Raji (cell line): ENCODE data around the gene TMEM244.

ENCODE experiments used
- POLR2A ChIP-seq: IDR thresholded peaks from 2 replicates; pipeline ENCODE4 v1.6.1; 2011; ENCODE audit warnings: low read depth, low read length, control low read depth; ENCODE audit not compliant: insufficient read depth

TMEM244 gene, protein sequence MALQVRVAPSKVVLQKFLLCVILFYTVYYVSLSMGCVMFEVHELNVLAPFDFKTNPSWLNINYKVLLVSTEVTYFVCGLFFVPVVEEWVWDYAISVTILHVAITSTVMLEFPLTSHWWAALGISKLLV

DNA sequence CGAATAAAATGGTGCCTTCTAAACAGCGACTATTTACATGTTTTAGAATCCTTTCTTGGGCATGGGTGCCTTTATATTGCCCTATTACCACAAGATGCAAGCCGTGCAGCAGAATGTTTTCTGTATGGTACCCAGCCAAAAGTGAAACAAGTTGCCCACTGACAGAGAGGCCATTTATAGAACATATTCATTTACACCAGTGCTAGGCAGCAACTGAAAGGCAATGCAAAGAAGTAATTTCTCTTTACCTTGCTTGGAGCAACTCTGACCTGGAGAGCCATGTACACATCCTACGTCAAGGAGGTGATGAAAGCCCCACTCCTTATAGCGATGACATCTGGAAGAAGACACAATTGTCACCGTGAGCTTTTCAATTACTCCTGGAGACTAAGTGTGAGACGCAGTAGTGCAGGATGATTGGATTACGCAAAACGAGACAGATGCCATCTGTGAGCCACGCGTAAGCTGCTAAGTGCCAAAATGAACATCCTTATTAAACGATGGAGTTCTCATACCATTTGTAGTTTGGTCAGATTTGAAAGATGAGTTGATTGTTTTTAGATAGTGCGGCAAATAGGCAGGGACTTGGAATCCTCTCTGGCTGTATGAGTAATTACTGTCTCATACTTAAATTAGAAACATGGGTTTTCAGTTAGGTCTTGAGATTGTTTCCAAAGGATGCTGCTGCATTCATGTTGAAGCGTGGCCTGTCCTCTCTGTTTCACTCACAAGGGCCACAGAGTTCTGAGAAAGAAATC, at the start of gene TMEM244:
TSS of gene TMEM244 (minus strand) at position 408 of the 758 bp plus-strand sequence. CDS start at position 281, 127 bp downstream.
- TF ChIP-seq POLR2A = no peak

DNA sequence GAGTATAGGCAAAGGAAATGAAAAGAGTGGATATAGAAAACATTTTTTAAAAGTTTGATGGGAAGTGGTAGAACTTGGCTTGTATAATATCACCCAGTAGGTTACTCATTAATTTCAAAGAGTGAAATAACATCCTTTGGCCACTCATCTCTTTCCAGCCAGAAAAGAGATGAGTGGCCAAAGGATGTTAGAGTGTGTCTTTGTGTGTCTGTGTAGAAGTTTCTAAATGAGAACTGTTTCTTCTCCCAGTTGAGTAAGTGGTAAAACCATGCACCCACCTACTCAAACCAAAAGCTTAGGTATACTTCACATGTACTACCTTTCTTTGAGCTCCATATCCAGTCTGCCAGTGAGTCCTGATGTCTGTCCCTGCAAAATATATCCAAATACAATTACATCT, 47.7 kb upstream of the TMEM244 start:
- no peak for TF ChIP-seq POLR2A

DNA sequence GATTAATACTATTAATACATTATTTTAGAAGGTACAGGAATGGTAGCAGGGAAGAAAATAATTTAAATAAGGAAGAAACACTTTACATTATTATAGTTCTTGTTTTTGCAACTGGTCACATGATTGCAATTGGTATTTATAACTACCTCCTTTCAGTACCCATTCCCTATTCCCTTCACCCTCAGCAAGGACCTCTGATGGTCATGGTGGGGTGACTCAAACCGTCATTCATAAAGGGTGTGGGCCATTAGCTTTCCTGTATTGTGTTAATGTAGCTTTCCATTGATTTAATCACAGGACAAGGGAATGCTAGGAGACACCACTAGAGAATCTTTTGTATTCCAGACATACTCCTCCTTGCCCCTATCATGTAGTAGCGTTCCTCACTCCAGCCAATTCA, 47.2 kb upstream of the TMEM244 start:
- TF ChIP-seq POLR2A = no peak

DNA sequence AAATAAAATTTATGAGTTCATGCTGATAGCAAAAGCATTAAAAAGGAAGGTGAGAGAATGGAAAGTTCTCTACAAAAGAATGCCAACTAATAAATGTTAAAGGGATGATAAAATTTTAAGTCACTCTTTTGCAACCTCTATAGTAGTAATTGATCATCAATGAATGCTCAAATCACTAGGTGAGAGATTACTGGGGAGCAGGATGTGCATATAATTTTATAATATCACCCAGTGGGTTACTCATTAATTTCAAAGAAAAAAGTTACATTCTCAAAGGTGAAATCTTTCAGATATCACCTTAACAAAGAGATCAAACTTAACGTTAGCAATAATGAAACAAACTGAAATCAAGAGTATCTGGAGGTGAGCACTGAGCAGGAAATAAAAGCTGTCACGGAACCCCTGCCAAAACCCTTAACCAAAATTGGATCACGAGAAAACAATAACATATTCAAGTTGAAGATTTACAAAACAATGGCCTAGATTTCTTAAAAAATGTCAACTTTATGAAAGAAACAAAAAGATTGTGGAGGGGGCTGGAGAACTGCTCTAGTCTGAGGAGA, 45.5 kb upstream of the TMEM244 start:
- TF ChIP-seq POLR2A = no peak

DNA sequence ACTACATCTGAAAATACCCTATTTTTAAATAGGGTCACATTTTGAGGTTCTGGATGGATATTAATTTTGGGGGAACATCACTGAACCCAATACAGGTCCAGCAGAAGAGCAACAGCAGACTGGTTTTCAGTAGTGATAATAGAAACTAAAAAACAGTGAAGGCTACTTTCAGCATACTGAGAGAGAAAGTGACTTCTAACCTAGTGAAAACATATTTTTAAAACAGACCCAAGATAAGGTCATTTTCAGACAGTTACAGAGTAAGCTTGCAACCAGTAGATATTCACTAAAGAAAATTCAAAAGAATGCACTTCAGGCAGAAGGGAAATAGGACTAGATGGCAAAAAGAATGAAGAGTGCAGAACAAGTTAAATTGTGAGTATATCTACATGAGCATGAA, 42.0 kb upstream of the TMEM244 start:
- TF ChIP-seq POLR2A = no peak

DNA sequence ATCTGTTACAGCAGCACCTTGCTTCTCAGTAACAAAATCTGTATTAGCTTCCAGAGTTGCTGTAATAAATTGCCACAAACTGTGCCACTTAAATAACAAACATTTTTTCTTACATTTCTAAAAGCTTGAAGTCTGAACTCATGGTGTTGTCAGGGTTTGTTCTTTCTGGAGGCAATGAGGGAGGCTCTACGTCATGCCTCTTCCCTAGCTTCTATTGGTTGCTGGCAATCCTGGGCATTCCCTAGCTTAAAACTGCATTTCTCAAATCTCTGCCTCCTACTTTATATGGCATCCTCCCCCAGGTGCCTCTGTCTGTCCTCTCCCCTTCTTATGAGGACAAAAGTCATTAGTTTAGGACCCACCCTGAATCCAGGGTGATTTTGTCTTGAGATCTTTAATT, 41.6 kb upstream of the TMEM244 start:
- TF ChIP-seq POLR2A = no peak

DNA sequence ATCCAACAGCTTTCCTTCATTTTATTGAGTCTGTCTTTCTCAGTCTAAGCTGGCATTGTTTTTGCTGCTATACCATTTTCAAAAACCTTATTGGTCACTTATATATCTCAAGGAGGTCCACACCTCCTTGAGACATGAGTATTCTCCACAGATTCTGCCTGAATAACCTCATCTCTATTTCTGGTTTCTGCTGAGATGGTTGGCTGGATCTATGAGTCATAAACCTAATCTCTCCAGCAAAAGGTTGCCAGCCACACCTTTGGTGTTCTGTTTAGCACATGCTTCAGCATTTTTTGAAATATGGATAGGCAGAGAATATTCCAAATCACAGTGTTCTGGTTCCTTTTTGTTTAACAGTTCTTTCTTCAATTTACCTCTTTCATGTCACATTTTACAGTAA, 40.8 kb upstream of the TMEM244 start:
- no peak for TF ChIP-seq POLR2A

DNA sequence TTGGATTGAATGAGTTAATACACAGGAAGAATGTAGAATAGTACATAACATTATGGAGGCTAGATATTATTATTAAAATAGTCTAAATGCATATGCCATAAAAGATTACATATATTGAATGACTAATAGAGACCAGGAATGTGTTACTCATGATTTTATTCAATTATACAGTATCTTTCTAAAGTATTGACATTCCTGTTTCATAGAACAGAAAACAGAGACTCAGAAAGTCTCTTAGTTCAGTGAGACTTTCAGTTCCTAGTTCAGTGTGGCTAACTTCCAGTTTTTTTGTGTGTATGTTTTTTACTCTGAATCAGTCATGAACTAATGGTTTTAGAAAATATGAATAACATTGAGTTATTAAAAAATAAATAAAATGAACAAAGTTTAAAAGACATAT, 34.6 kb upstream of the TMEM244 start:
- no peak for TF ChIP-seq POLR2A

DNA sequence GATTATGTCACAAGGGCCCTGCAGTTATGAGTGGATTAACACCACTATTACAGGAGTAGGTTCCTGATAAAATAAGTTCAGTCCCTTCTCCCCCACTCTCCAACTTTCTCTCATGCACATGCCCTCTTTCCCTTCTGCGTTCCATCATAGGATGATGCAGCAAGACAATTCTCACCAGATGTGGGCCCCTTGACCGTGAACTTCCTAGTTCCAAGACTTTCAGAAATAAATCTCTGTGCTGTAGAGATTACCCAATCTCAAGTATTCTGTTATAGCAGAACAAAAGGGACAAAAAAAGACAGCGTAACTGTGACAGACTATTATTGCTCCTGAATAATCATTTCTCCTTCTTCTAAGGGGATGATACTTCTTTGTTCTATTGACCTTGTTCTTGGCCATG, 33.8 kb upstream of the TMEM244 start:
- no peak for TF ChIP-seq POLR2A

DNA sequence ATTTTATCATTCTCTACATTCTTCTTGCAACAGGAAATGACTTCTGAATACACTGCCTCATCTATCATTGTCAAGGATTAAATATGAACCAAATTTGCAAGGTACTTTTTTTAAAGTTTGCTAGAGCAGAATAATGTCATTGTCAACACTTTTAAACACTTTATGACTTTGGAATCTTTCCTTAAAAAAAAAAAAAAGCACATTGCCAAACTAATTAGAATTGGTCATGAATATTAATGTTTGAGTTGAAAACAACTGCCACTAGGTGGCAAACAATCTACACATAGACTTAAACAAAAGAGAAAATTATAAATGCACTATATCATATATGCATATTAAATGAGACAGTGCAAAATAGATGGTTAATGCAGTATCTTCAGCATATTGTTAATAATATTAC, 32.5 kb upstream of the TMEM244 start:
- TF ChIP-seq POLR2A = no peak

DNA sequence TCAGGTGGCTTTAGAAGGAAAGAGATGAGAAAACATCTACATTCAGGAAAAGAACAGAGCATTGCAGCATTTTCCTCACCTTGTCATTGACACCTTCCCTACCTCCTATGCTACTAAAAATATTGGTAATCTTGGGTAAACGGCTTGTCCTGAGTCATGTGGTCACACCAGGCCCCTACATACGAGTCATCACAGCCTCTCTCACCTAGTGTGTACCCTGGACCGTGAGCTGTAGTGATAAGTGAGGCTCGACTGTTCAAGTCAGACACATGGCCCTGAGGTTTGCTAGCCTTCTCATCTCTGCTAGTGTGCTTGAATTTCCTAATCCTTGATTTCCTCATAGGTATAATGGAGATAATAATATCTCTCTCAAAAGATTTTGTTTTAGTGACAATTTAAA, 29.6 kb upstream of the TMEM244 start:
- TF ChIP-seq POLR2A = no peak

DNA sequence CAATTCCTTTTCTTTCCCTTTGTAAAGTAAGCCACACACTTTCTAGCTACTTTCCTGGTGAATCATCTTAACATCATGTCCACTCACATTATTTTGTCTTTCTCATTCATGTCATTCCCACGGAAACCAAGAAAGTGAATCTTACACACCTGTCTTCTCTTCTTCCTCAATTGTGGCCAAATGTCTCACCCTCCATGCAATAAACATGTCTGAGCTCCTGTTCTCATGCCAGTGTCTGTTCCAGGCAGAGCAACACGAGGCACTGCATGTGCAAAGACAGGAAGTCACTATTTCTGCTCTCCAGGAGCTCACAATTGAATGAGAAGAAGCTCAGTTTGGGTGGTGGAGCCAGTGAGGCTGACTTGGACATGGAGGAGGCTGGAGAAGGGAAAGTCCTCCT, 29.0 kb upstream of the TMEM244 start:
- TF ChIP-seq POLR2A = no peak

DNA sequence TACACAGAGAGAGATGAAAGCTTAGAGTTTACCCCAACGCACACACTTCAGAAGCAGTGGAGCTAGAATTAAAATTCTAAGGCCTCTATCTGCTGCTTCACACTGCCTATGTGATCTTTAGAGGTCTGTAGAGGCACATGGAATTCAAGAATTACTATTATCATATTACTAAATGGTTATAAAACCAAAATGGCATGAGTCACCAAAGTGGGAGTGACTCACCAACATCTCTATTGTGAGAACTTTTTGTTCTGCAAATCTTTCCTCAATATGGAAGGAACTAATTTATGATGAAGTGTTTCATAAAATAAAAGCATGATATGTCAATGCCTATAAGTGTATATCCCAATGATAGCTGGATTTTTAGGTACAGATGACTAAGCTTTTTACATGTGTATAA, 28.5 kb upstream of the TMEM244 start:
- no peak for TF ChIP-seq POLR2A

DNA sequence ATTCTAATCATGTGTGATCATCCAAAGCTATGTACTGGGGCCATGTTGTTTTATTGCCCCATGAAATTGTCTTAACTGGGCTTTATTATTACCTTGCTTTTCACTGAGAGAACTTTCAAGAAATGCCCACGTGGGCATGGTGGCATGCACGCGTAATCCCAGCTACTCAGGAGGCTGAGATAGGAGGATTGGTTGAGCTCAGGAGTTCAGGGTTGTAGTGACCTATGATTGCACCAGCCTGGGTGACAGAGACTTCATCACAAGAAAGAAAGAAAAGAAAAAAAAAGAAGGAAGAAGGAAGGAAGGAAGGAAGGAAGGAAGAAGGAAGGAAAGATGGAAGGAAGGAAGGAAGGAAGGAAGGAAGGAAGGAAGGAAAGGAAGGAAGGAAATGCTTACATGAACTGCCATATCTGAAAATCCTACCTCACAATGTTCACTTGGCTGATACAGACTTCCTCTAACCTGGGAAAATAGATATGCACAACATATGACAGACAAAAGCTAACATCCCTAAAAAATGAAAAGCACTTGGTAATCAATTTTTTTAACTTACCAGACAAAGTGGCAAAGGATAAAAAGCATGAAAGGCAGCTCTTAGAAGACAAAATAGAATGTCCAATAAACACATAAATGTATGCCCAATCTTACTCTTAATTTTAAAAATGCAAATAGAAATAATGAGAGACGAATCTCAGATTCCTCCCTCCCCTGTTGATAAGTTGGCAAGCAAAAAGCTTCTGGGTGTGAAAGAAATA, 25.5 kb upstream of the TMEM244 start:
- TF ChIP-seq POLR2A = no peak

DNA sequence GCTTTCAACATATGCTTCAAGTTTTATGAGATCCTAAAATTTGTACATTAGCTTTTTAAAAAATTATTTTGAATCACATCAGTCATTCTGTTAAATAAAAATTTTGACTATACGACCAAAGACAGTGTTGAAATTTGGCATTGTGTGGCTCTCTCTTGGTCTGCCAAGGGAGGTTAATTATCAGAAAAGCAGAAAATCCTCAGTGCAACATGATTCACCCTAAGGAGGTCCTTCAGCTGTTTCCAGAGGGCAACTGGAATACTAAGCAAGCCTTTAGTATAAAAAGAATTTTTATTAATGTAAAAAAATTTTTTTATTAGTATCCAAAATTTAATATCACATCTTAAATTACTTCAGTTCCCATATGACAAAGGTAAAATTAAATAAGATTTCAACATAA, 23.1 kb upstream of the TMEM244 start:
- no peak for TF ChIP-seq POLR2A

DNA sequence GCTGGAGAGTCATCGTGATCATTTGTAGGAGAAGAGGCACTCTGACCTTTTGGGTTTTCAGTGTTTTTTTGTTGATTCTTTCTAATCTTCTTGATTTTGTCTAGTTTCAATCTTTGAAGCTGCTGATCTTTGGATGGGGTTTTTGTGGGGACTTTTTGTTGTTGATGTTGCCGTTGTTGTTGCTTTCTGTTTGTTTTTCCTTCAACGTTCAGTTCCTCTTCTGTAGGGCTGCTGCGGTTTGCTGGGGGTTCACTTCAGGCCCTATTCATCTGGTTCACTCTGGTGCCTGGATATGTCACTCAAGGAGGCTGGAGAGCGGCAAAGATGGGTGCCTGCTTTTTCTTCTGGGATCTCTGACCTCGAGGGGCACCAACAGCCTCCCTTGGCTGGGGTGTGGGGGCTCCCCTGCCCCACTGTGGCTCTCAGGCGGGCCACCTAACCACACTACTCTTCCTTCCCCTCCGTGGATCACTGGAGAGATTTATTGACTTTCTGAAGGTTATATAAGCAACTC, 21.5 kb upstream of the TMEM244 start:
- TF ChIP-seq POLR2A = no peak
